ENCODE measurements around the gene RPS8.
A peak's percentile ranks its signal among the peaks of the same experiment; 100 is the strongest.
"Not testable (repeated sequence)": the region's sequence is repeated elsewhere in the genome, so short reads cannot be mapped to it uniquely, and the experiment has no call there.

Gene RPS8

GRCh38 chr1:44780583-44781121, 5.3 kb downstream of the RPS8 start:
- no peak for DNase-seq (ENCODE audit: low read depth, low spot score)

- DNase-seq (ENCODE audit: low read depth, low spot score): peak; percentile 63
Measured at GRCh38 chr1:44783697-44784093, 8.4 kb downstream of the RPS8 start.

- DNase-seq (ENCODE audit: low read depth, low spot score): peak; percentile 45
Measured at GRCh38 chr1:44784094-44785028, 9.0 kb downstream of the RPS8 start.

GRCh38 chr1:44785029-44785380, 9.7 kb downstream of the RPS8 start:
- peak; percentile 68 for DNase-seq (ENCODE audit: low read depth, low spot score)

- DNase-seq (ENCODE audit: low read depth, low spot score): no peak
Measured at GRCh38 chr1:44785501-44786137, 10.3 kb downstream of the RPS8 start.

- peak; percentile 82 for DNase-seq (ENCODE audit: low read depth, low spot score)
Measured at GRCh38 chr1:44786138-44786840, 10.9 kb downstream of the RPS8 start.

- no peak for DNase-seq (ENCODE audit: low read depth, low spot score)
Measured at GRCh38 chr1:44786841-44787426, 11.6 kb downstream of the RPS8 start.

- no peak for DNase-seq (ENCODE audit: low read depth, low spot score)
Measured at GRCh38 chr1:44787506-44787905, 12.2 kb downstream of the RPS8 start.

- no peak for DNase-seq (ENCODE audit: low read depth, low spot score)
Measured at GRCh38 chr1:44788120-44788860, 12.9 kb downstream of the RPS8 start, which contains the start of gene BEST4. TSS of gene BEST4 (minus strand) at chr1:44788170. CDS start at chr1:44787705, 465 bp downstream.

- DNase-seq (ENCODE audit: low read depth, low spot score): no peak
Measured at GRCh38 chr1:44790968-44791801, 15.8 kb downstream of the RPS8 start.

GRCh38 chr1:44792736-44793502, 17.6 kb downstream of the RPS8 start:
- DNase-seq (ENCODE audit: low read depth, low spot score): no peak

GRCh38 chr1:44797886-44798285, 22.5 kb downstream of the RPS8 start:
- not testable (repeated sequence) for DNase-seq (ENCODE audit: low read depth, low spot score)

- no peak for DNase-seq (ENCODE audit: low read depth, low spot score)
Measured at GRCh38 chr1:44798481-44799365, 23.4 kb downstream of the RPS8 start.

GRCh38 chr1:44799770-44800584, 24.6 kb downstream of the RPS8 start, which contains the start of gene PLK3:
TSS of gene PLK3 (plus strand) at chr1:44800377. CDS start at chr1:44800464, 87 bp downstream.
- DNase-seq (ENCODE audit: low read depth, low spot score): peak; percentile 99

- peak; percentile 39 for DNase-seq (ENCODE audit: low read depth, low spot score)
Measured at GRCh38 chr1:44801491-44802305, 26.4 kb downstream of the RPS8 start.
